Uterus (tissue), 4 donors: ENCODE measurements around the gene CHCHD3. TPM values are rescaled to one million over a fixed set of nuclear protein-coding genes. Genes with fewer than 3 reads are reported as not detected.

Experiments used
- DNase-seq, 2 donors: peaks; one replicate each; pipeline ENCODE4 v3.0.0-alpha.2; 2019 to 2020
- H3K27ac ChIP-seq, 2 donors: fragments of 200-600 bp; sonication (generic); 1 replicate in 1 of 2; 2 replicates in 1 of 2; pipeline ENCODE4 v1.5.1; 2016 to 2018
- H3K27me3 ChIP-seq, 2 donors: fragments of 200-600 bp; sonication (generic); one replicate each; pipeline ENCODE4 v1.5.1; 2018 to 2019; ENCODE audit warnings: control low read depth in 1 of 2
- H3K36me3 ChIP-seq, 2 donors: fragments of 200-600 bp; sonication (generic); one replicate each; pipeline ENCODE4 v1.5.1; 2019; ENCODE audit warnings: control low read depth in 1 of 2
- H3K4me1 ChIP-seq, 2 donors: fragments of 200-600 bp; sonication (generic); one replicate each; pipeline ENCODE4 v1.5.1; 2018 to 2019; ENCODE audit warnings: control low read depth in 1 of 2
- H3K4me3 ChIP-seq, 2 donors: fragments of 200-600 bp; sonication (generic); 1 replicate in 1 of 2; 2 replicates in 1 of 2; pipeline ENCODE4 v1.5.1; 2018 to 2019; ENCODE audit warnings: mild to moderate bottlenecking in 1 of 2
- H3K9me3 ChIP-seq, 2 donors: fragments of 200-600 bp; sonication (generic); one replicate each; pipeline ENCODE4 v1.5.1; 2019; ENCODE audit warnings: control low read depth in 1 of 2
- CTCF ChIP-seq, 4 experiments: fragments of 200-600 bp in 2 of 4; fragments of 450-650 bp in 2 of 4; sonication (generic) in 2 of 4; IDR thresholded peaks; one replicate each; pipeline ENCODE4 v1.5.1; 2016 to 2019; ENCODE audit warnings: antibody characterized with exemption in 4 of 4, mild to moderate bottlenecking in 2 of 4, moderate library complexity in 1 of 4
- POLR2A ChIP-seq, 2 donors: fragments of 450-650 bp; IDR thresholded peaks; one replicate each; pipeline ENCODE4 v1.6.1; 2016; ENCODE audit warnings: antibody characterized with exemption in 2 of 2, mild to moderate bottlenecking in 1 of 2, moderate library complexity in 1 of 2
- intact Hi-C: fragments of 100-400 bp; cut with DNase I; formaldehyde crosslinking; loops from one replicate; pipeline ENCODE4 v1.15.1; 2023; ENCODE audit warnings: low total_unique reads
- total RNA-seq, 4 donors: library from RNA; depleted of rRNA in 3 of 4; stranded (reverse); fragments of >200 nt in 3 of 4; gene quantifications; one replicate each; pipeline versions ENCODE4 v1.1.0 to v1.2.4, GENCODE V29; 2014 to 2023
- donor health status: DM: yes; HTN: yes; CAD: no.

Gene CHCHD3
- total RNA-seq, 4 donors from 2014 or later = 43.5 to 61.0 (median 47.6) TPM

- intact Hi-C loops = no loop called here
- TF ChIP-seq POLR2A (IDR thresholded peaks at IDR 0.05) = no peak
- no peak for TF ChIP-seq CTCF (IDR thresholded peaks at IDR 0.05)
- Histone ChIP-seq H3K27ac (no peak overlapping the region), H3K27me3 (no peaks in the 10 kb centered on the region), H3K4me3 (no peak overlapping the region), H3K36me3 (no peaks in the 10 kb centered on the region), H3K4me1 (no peaks in the 10 kb centered on the region), H3K9me3 (no peaks in the 10 kb centered on the region)
- no peak for DNase-seq
These were observed 20.5 kb downstream of the CHCHD3 start for GRCh38 chr7:133061357-133061756.

GRCh38 chr7:133060004-133060403 lies 21.9 kb downstream of the CHCHD3 start:
- DNase-seq = no peak
- Histone ChIP-seq H3K4me3 (no peak overlapping the region), H3K36me3 (no peaks in the 10 kb centered on the region), H3K9me3 (no peaks in the 10 kb centered on the region), H3K4me1 (no peaks in the 10 kb centered on the region), H3K27me3 (no peaks in the 10 kb centered on the region), H3K27ac (no peak overlapping the region)
- TF ChIP-seq CTCF (IDR thresholded peaks at IDR 0.05) = no peak
- no peak for TF ChIP-seq POLR2A (IDR thresholded peaks at IDR 0.05)
- intact Hi-C loops = no loop called here

GRCh38 chr7:133059263-133059662 lies 22.6 kb downstream of the CHCHD3 start:
- no peak for DNase-seq
- TF ChIP-seq CTCF (IDR thresholded peaks at IDR 0.05) (no peak), POLR2A (IDR thresholded peaks at IDR 0.05) (no peak)
- H3K36me3 ChIP-seq = no peaks in the 10 kb centered on the region
- no peaks in the 10 kb centered on the region for H3K27me3 ChIP-seq
- intact Hi-C loops = no loop called here
- H3K9me3 ChIP-seq = no peaks in the 10 kb centered on the region
- H3K27ac ChIP-seq = no peak overlapping the region
- H3K4me3 ChIP-seq = no peak overlapping the region
- peaks cover 0 to under 1% of the 10 kb centered on the region in 2 donors for H3K4me1 ChIP-seq

- H3K4me3 ChIP-seq = no peak overlapping the region
- TF ChIP-seq CTCF (IDR thresholded peaks at IDR 0.05) = no peak
- TF ChIP-seq POLR2A (IDR thresholded peaks at IDR 0.05) = no peak
- no peak for DNase-seq
- no peaks in the 10 kb centered on the region for H3K9me3 ChIP-seq
- no peaks in the 10 kb centered on the region for H3K27me3 ChIP-seq
- no peak overlapping the region for H3K27ac ChIP-seq
- H3K4me1 ChIP-seq = peaks cover 4 to 11% of the 10 kb centered on the region in 2 donors
- H3K36me3 ChIP-seq = no peaks in the 10 kb centered on the region
- intact Hi-C loops = no loop called here
These were observed 25.3 kb downstream of the CHCHD3 start for GRCh38 chr7:133056370-133057238.

- intact Hi-C loops = no loop called here
- no peaks in the 10 kb centered on the region for H3K27me3 ChIP-seq
- no peak for TF ChIP-seq CTCF (IDR thresholded peaks at IDR 0.05)
- no peak for TF ChIP-seq POLR2A (IDR thresholded peaks at IDR 0.05)
- DNase-seq = no peak
- no peaks in the 10 kb centered on the region for H3K9me3 ChIP-seq
- no peaks in the 10 kb centered on the region for H3K36me3 ChIP-seq
- peak overlapping the region; percentile 28 to 78 for H3K27ac ChIP-seq
- no peak overlapping the region for H3K4me3 ChIP-seq
- H3K4me1 ChIP-seq = peaks cover 13% of the 10 kb centered on the region in 2 donors
These were observed 27.6 kb downstream of the CHCHD3 start for GRCh38 chr7:133054162-133054840.
